Activated naive CD4-positive, alpha-beta T cell treated with anti-CD3 and anti-CD28 coated beads for 36 hours (primary cell): Measurements from ENCODE around the gene ACSS1. TPM values are rescaled to one million over a fixed set of nuclear protein-coding genes. Genes with fewer than 3 reads are reported as not detected.
A peak's percentile ranks its signal among the peaks of the same experiment; 100 is the strongest.

Source experiments
- CTCF ChIA-PET: fragments of 350-600 bp; sonication (Branson Sonifier 250); formaldehyde crosslinking; loops from one replicate; lab custom pipeline; 2021; ENCODE audit warnings: antibody characterized with exemption; lab: Charles Lee
- DNase-seq: peaks from one replicate; pipeline ENCODE4 v3.0.0-alpha.2; 2020
- H3K27ac Mint-ChIP-seq: one replicate; pipeline ENCODE4 v1.8.0; 2021; ENCODE audit warnings: mild to moderate bottlenecking, mixed read lengths
- H3K27me3 Mint-ChIP-seq: one replicate; pipeline ENCODE4 v1.8.0; 2021; ENCODE audit warnings: low read depth, mixed read lengths
- H3K36me3 Mint-ChIP-seq: one replicate; pipeline ENCODE4 v1.8.0; 2021; ENCODE audit warnings: low read depth, mixed read lengths
- H3K4me1 Mint-ChIP-seq: one replicate; pipeline ENCODE4 v1.8.0; 2021; ENCODE audit warnings: low read depth, mixed read lengths
- H3K4me3 Mint-ChIP-seq: one replicate; pipeline ENCODE4 v1.8.0; 2021; ENCODE audit warnings: mild to moderate bottlenecking, moderate library complexity, mixed read lengths
- H3K9me3 Mint-ChIP-seq: one replicate; pipeline ENCODE4 v1.8.0; 2021; ENCODE audit warnings: mixed read lengths
- intact Hi-C: fragments of 100-400 bp; cut with micrococcal nuclease; formaldehyde crosslinking; loops from one replicate; pipeline ENCODE4 v1.15.1; 2023
- total RNA-seq, 2 experiments: library from RNA; stranded (reverse); gene quantifications; one replicate each; pipeline ENCODE4 v1.2.3, GENCODE V29; 2021

Gene ACSS1
- total RNA-seq, 2 experiments from 2014 or later, result 9.4 to 10.1 TPM

- peak; percentile 22 for DNase-seq
- H3K36me3 Mint-ChIP-seq, result no peaks in the 10 kb centered on the region
- peaks cover 57% of the 10 kb centered on the region for H3K4me1 Mint-ChIP-seq
- H3K27ac Mint-ChIP-seq, result peak overlapping the region; percentile 72
- CTCF ChIA-PET, result interaction anchor here (0.6 to 1.4 kb wide), 2 partner anchors 34 to 62 kb away, joined by 3 to 4 read pairs; no protein-coding TSS in a partner anchor
- no peaks in the 10 kb centered on the region for H3K27me3 Mint-ChIP-seq
- H3K4me3 Mint-ChIP-seq, result peak overlapping the region; percentile 71
- intact Hi-C loops, result loop anchor here (2.0 to 10.0 kb wide), 3 partner anchors 191 to 1691 kb away; partner anchors contain the start of genes GINS1 and GZF1
- no peaks in the 10 kb centered on the region for H3K9me3 Mint-ChIP-seq
Measured at GRCh38 chr20:25055711-25056495, 2.0 kb downstream of the ACSS1 start.

GRCh38 chr20:25054995-25055629, 2.8 kb downstream of the ACSS1 start:
- intact Hi-C loops, result loop anchor here (5.0 to 10.0 kb wide), 2 partner anchors 352 to 1690 kb away; partner anchors contain the start of genes GINS1 and GZF1
- no peaks in the 10 kb centered on the region for H3K9me3 Mint-ChIP-seq
- H3K4me3 Mint-ChIP-seq, result no peak overlapping the region
- no peak overlapping the region for H3K27ac Mint-ChIP-seq
- H3K4me1 Mint-ChIP-seq, result peaks cover 58% of the 10 kb centered on the region
- no peaks in the 10 kb centered on the region for H3K27me3 Mint-ChIP-seq
- H3K36me3 Mint-ChIP-seq, result no peaks in the 10 kb centered on the region
- CTCF ChIA-PET, result interaction anchor here (0.6 to 2.6 kb wide), 4 partner anchors 9 to 61 kb away, joined by 3 to 15 read pairs (median 5); no protein-coding TSS in a partner anchor
- peak; percentile 25 for DNase-seq

- Mint-ChIP-seq H3K36me3 (no peaks in the 10 kb centered on the region), H3K9me3 (no peaks in the 10 kb centered on the region), H3K27ac (no peak overlapping the region), H3K27me3 (no peaks in the 10 kb centered on the region), H3K4me3 (no peak overlapping the region), H3K4me1 (peaks cover 58% of the 10 kb centered on the region)
- intact Hi-C loops, result loop anchor here (10.0 kb wide), 1 partner anchor 1689 kb away; the partner anchor contains the start of gene GZF1
- DNase-seq, result no peak
- CTCF ChIA-PET, result interaction anchor here (0.5 to 2.6 kb wide), 5 partner anchors 10 to 417 kb away, joined by 3 to 15 read pairs (median 4); no protein-coding TSS in a partner anchor
Measured at GRCh38 chr20:25054096-25054820, 3.7 kb downstream of the ACSS1 start.

- Mint-ChIP-seq H3K27me3 (no peaks in the 10 kb centered on the region), H3K27ac (no peak overlapping the region), H3K36me3 (no peaks in the 10 kb centered on the region), H3K9me3 (no peaks in the 10 kb centered on the region), H3K4me3 (no peak overlapping the region), H3K4me1 (peaks cover 55% of the 10 kb centered on the region)
- CTCF ChIA-PET, result interaction anchor here (0.6 to 2.6 kb wide), 5 partner anchors 10 to 562 kb away, joined by 3 to 15 read pairs (median 4); no protein-coding TSS in a partner anchor
- no peak for DNase-seq
- intact Hi-C loops, result loop anchor here (10.0 kb wide), 1 partner anchor 1689 kb away; the partner anchor contains the start of gene GZF1
Measured at GRCh38 chr20:25053255-25054031, 4.5 kb downstream of the ACSS1 start.

GRCh38 chr20:25052255-25053194, 5.4 kb downstream of the ACSS1 start:
- CTCF ChIA-PET, result interaction anchor here (0.6 to 2.6 kb wide), 3 partner anchors 58 to 563 kb away, joined by 3 to 15 read pairs (median 4); no protein-coding TSS in a partner anchor
- no peaks in the 10 kb centered on the region for H3K27me3 Mint-ChIP-seq
- no peaks in the 10 kb centered on the region for H3K36me3 Mint-ChIP-seq
- intact Hi-C loops, result loop anchor here (10.0 kb wide), 1 partner anchor 1688 kb away; the partner anchor contains the start of gene GZF1
- H3K9me3 Mint-ChIP-seq, result no peaks in the 10 kb centered on the region
- H3K4me1 Mint-ChIP-seq, result peaks cover 59% of the 10 kb centered on the region
- no peak for DNase-seq
- no peak overlapping the region for H3K27ac Mint-ChIP-seq
- no peak overlapping the region for H3K4me3 Mint-ChIP-seq

GRCh38 chr20:25051386-25052155, 6.4 kb downstream of the ACSS1 start:
- H3K4me3 Mint-ChIP-seq, result no peak overlapping the region
- no peak for DNase-seq
- peaks cover 1% of the 10 kb centered on the region for H3K36me3 Mint-ChIP-seq
- no peaks in the 10 kb centered on the region for H3K9me3 Mint-ChIP-seq
- H3K4me1 Mint-ChIP-seq, result peaks cover 59% of the 10 kb centered on the region
- H3K27ac Mint-ChIP-seq, result no peak overlapping the region
- CTCF ChIA-PET, result no interaction called here
- H3K27me3 Mint-ChIP-seq, result no peaks in the 10 kb centered on the region
- intact Hi-C loops, result loop anchor here (10.0 kb wide), 1 partner anchor 1687 kb away; the partner anchor contains the start of gene GZF1

- CTCF ChIA-PET, result no interaction called here
- Mint-ChIP-seq H3K4me1 (peaks cover 51% of the 10 kb centered on the region), H3K4me3 (no peak overlapping the region), H3K36me3 (peaks cover 1% of the 10 kb centered on the region), H3K27me3 (no peaks in the 10 kb centered on the region), H3K27ac (no peak overlapping the region), H3K9me3 (no peaks in the 10 kb centered on the region)
- intact Hi-C loops, result loop anchor here (10.0 kb wide), 1 partner anchor 1686 kb away; the partner anchor contains the start of gene GZF1
- DNase-seq, result no peak
Measured at GRCh38 chr20:25050501-25051350, 7.2 kb downstream of the ACSS1 start.

- Mint-ChIP-seq H3K9me3 (no peaks in the 10 kb centered on the region), H3K4me1 (peaks cover 45% of the 10 kb centered on the region), H3K4me3 (no peak overlapping the region), H3K27me3 (no peaks in the 10 kb centered on the region), H3K36me3 (peaks cover 1% of the 10 kb centered on the region), H3K27ac (no peak overlapping the region)
- no peak for DNase-seq
- CTCF ChIA-PET, result no interaction called here
- intact Hi-C loops, result loop anchor here (10.0 kb wide), 1 partner anchor 1685 kb away; the partner anchor contains the start of gene GZF1
Measured at GRCh38 chr20:25050082-25050481, 7.9 kb downstream of the ACSS1 start.

GRCh38 chr20:25049261-25050060, 8.5 kb downstream of the ACSS1 start:
- no peaks in the 10 kb centered on the region for H3K9me3 Mint-ChIP-seq
- DNase-seq, result no peak
- peaks cover 39% of the 10 kb centered on the region for H3K4me1 Mint-ChIP-seq
- no peaks in the 10 kb centered on the region for H3K27me3 Mint-ChIP-seq
- H3K36me3 Mint-ChIP-seq, result peaks cover 1% of the 10 kb centered on the region
- peak overlapping the region; percentile 36 for H3K27ac Mint-ChIP-seq
- H3K4me3 Mint-ChIP-seq, result no peak overlapping the region
- CTCF ChIA-PET, result no interaction called here
- intact Hi-C loops, result loop anchor here (10.0 kb wide), 1 partner anchor 1685 kb away; the partner anchor contains the start of gene GZF1
